SK-N-SH treated with all-trans-retinoic acid at 6 μM for 48 hours (cell line): ENCODE data around the gene SELENOM.

Experiments used
- ATAC-seq: fragments of 200-7000 bp; cut with Tn5 transposase; 3 replicates; pipeline ENCODE4 v1.9.1; 2020; ENCODE audit warnings: mild to moderate bottlenecking, moderate library complexity
- BACH2 ChIP-seq: fragments of 250-450 bp; sonication (Bioruptor Pico); IDR thresholded peaks from 2 replicates; pipeline ENCODE4 v1.9.0; 2021; ENCODE audit warnings: mild to moderate bottlenecking, borderline replicate concordance
- CSDC2 ChIP-seq: fragments of 250-450 bp; sonication (Bioruptor Pico); IDR thresholded peaks from 2 replicates; pipeline ENCODE4 v1.5.0; 2020; ENCODE audit warnings: mild to moderate bottlenecking, moderate library complexity
- GLIS3 ChIP-seq: fragments of 250-450 bp; sonication (Bioruptor Pico); IDR thresholded peaks from 2 replicates; pipeline ENCODE4 v1.5.0; 2020; ENCODE audit warnings: mild to moderate bottlenecking, moderate library complexity
- ISL1 ChIP-seq: fragments of 250-450 bp; sonication (Bioruptor Pico); IDR thresholded peaks from 2 replicates; pipeline ENCODE4 v2.1.2; 2022; ENCODE audit warnings: mild to moderate bottlenecking, moderate library complexity
- OSR1 ChIP-seq: fragments of 250-450 bp; sonication (Bioruptor Pico); IDR thresholded peaks from 2 replicates; pipeline ENCODE4 v1.8.0; 2022; ENCODE audit warnings: moderate library complexity, mild to moderate bottlenecking, inconsistent platforms
- PATZ1 ChIP-seq: fragments of 250-450 bp; sonication (Bioruptor Pico); IDR thresholded peaks from 2 replicates; pipeline ENCODE4 v1.8.0; 2020; ENCODE audit warnings: mild to moderate bottlenecking, moderate library complexity, borderline replicate concordance
- POU6F1 ChIP-seq: fragments of 250-450 bp; sonication (Bioruptor Pico); IDR thresholded peaks from 2 replicates; pipeline ENCODE4 v1.8.0; 2021; ENCODE audit warnings: low read depth, mild to moderate bottlenecking, moderate library complexity, borderline replicate concordance
- PPARA ChIP-seq: fragments of 250-450 bp; sonication (Bioruptor Pico); IDR thresholded peaks from 2 replicates; pipeline ENCODE4 v1.5.0; 2020; ENCODE audit warnings: mild to moderate bottlenecking, borderline replicate concordance
- RARB ChIP-seq: fragments of 250-450 bp; sonication (Bioruptor Pico); IDR thresholded peaks from 2 replicates; pipeline ENCODE4 v1.8.0; 2021; ENCODE audit warnings: mild to moderate bottlenecking, moderate library complexity
- SNAI2 ChIP-seq: fragments of 250-450 bp; sonication (Bioruptor Pico); IDR thresholded peaks from 2 replicates; pipeline ENCODE4 v1.5.0; 2020; ENCODE audit warnings: mild to moderate bottlenecking, moderate library complexity
- TCF4 ChIP-seq: fragments of 250-450 bp; sonication (Bioruptor Pico); IDR thresholded peaks from 2 replicates; pipeline ENCODE4 v1.8.0; 2021; ENCODE audit warnings: mild to moderate bottlenecking, moderate library complexity, borderline replicate concordance
- TSHZ2 ChIP-seq: fragments of 250-450 bp; sonication (Bioruptor Pico); IDR thresholded peaks from 2 replicates; pipeline ENCODE4 v1.5.0; 2020; ENCODE audit warnings: mild to moderate bottlenecking, moderate library complexity
- ZC3H10 ChIP-seq: fragments of 250-450 bp; sonication (Bioruptor Pico); IDR thresholded peaks from 2 replicates; pipeline ENCODE4 v1.5.1; 2021; ENCODE audit warnings: mild to moderate bottlenecking, moderate library complexity
- ZFP3 ChIP-seq: fragments of 250-450 bp; sonication (Bioruptor Pico); IDR thresholded peaks from 2 replicates; pipeline ENCODE4 v1.5.0; 2020; ENCODE audit warnings: mild to moderate bottlenecking, moderate library complexity
- ZFP30 ChIP-seq: fragments of 450-650 bp; formaldehyde crosslinking; IDR thresholded peaks from 2 replicates; pipeline ENCODE4 v1.5.0; 2022; ENCODE audit warnings: mild to moderate bottlenecking, moderate library complexity
- ZNF565 ChIP-seq: fragments of 450-650 bp; formaldehyde crosslinking; conservative IDR thresholded peaks from 2 replicates; pipeline ENCODE4 v1.5.0; 2020; ENCODE audit warnings: low read depth, mild to moderate bottlenecking, moderate library complexity
- ZNF70 ChIP-seq: fragments of 450-650 bp; formaldehyde crosslinking; IDR thresholded peaks from 2 replicates; pipeline ENCODE4 v1.5.0; 2020; ENCODE audit warnings: mild to moderate bottlenecking, moderate library complexity
- ZNF8 ChIP-seq: fragments of 450-650 bp; formaldehyde crosslinking; IDR thresholded peaks from 2 replicates; pipeline ENCODE4 v1.5.0; 2020; ENCODE audit warnings: mild to moderate bottlenecking, moderate library complexity
- TF ChIP-seq, protein P1 (sequence below): fragments of 250-450 bp; sonication (Bioruptor Pico); IDR thresholded peaks from 2 replicates; pipeline ENCODE4 v1.5.1; 2020; ENCODE audit warnings: low read depth, mild to moderate bottlenecking, moderate library complexity

Gene SELENOM

GRCh38 chr22:31103899-31104694 is 3.3 kb downstream of the SELENOM start:
- TF ChIP-seq TCF4 (no peak), ZNF8 (CRISPR knock-in tag) (no peak), ZC3H10 (no peak), ZFP30 (no peak), OSR1 (CRISPR knock-in tag) (no peak), CSDC2 (CRISPR knock-in tag) (no peak), ZNF70 (CRISPR knock-in tag) (no peak), RARB (CRISPR knock-in tag) (no peak), TSHZ2 (no peak), PPARA (CRISPR knock-in tag) (no peak), ISL1 (CRISPR knock-in tag) (no peak), ZNF565 (no peak), PATZ1 (CRISPR knock-in tag) (no peak), GLIS3 (CRISPR knock-in tag) (no peak)
- TF ChIP-seq, protein P1, sequence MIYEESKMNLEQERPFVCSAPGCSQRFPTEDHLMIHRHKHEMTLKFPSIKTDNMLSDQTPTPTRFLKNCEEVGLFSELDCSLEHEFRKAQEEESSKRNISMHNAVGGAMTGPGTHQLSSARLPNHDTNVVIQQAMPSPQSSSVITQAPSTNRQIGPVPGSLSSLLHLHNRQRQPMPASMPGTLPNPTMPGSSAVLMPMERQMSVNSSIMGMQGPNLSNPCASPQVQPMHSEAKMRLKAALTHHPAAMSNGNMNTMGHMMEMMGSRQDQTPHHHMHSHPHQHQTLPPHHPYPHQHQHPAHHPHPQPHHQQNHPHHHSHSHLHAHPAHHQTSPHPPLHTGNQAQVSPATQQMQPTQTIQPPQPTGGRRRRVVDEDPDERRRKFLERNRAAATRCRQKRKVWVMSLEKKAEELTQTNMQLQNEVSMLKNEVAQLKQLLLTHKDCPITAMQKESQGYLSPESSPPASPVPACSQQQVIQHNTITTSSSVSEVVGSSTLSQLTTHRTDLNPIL (CRISPR knock-in tag), result no peak
- no peak for ATAC-seq

DNA sequence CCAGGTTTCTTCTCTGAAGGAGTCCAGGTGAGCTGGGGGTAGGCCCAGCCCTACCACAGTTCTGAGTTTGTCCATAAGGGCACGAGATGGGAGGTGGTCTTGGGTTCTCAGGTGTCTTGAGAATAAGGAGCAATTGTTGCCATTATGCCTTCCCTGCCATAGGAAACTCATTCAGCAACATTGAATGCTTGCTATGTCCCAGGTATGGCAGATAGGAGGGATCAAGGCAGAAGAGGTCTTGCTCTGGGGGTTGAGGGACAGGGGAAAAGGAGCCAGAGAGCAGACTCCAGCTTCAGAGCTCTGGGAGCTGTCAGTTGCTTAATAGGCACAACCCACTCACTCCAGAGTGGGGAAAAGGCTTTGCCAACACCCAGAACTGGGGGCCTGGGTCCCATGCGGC is 4.3 kb downstream of the SELENOM start:
- ATAC-seq, result no peak
- TF ChIP-seq ZC3H10, result no peak
- TF ChIP-seq ZNF70 (CRISPR knock-in tag), result no peak
- no peak for TF ChIP-seq TSHZ2
- no peak for TF ChIP-seq POU6F1 (CRISPR knock-in tag)
- no peak for TF ChIP-seq OSR1 (CRISPR knock-in tag)
- TF ChIP-seq ZFP3, result no peak
- no peak for TF ChIP-seq GLIS3 (CRISPR knock-in tag)
- no peak for TF ChIP-seq ZFP30
- no peak for TF ChIP-seq BACH2 (CRISPR knock-in tag)
- no peak for TF ChIP-seq CSDC2 (CRISPR knock-in tag)
- no peak for TF ChIP-seq SNAI2 (CRISPR knock-in tag)
